Osteocyte (in vitro differentiated cells): ENCODE results near the gene GET4. TPM values are rescaled to one million over a fixed set of nuclear protein-coding genes. Genes with fewer than 3 reads are reported as not detected.

ENCODE experiments used
- DNase-seq: peaks from one replicate; pipeline ENCODE4 v3.0.0; 2021; ENCODE audit warnings: mixed read lengths; ENCODE audit not compliant: unreplicated experiment; ENCODE audit errors: extremely low spot score
- H3K27ac Mint-ChIP-seq: one replicate; pipeline ENCODE4 v1.8.0; 2021; ENCODE audit warnings: mild to moderate bottlenecking, mixed read lengths; ENCODE audit not compliant: unreplicated experiment
- H3K27me3 Mint-ChIP-seq: one replicate; pipeline ENCODE4 v1.8.0; 2021; ENCODE audit warnings: mixed read lengths; ENCODE audit not compliant: unreplicated experiment
- H3K36me3 Mint-ChIP-seq: one replicate; pipeline ENCODE4 v1.8.0; 2021; ENCODE audit warnings: mixed read lengths; ENCODE audit not compliant: unreplicated experiment
- H3K4me1 Mint-ChIP-seq: one replicate; pipeline ENCODE4 v1.8.0; 2021; ENCODE audit warnings: mixed read lengths; ENCODE audit not compliant: unreplicated experiment
- H3K4me3 Mint-ChIP-seq: one replicate; pipeline ENCODE4 v1.8.0; 2021; ENCODE audit warnings: mild to moderate bottlenecking, moderate library complexity, mixed read lengths; ENCODE audit not compliant: unreplicated experiment
- H3K9me3 Mint-ChIP-seq: one replicate; pipeline ENCODE4 v1.8.0; 2021; ENCODE audit warnings: mixed read lengths; ENCODE audit not compliant: unreplicated experiment
- CTCF ChIP-seq: fragments of 200-600 bp; sonication (generic); IDR thresholded peaks from 2 replicates; pipeline ENCODE4 v1.5.0; 2021; ENCODE audit warnings: antibody characterized with exemption, mild to moderate bottlenecking, moderate library complexity
- total RNA-seq: library from RNA; stranded (reverse); gene quantifications from 2 replicates; pipeline ENCODE4 v1.2.1, GENCODE V29; 2021

GET4 gene
- total RNA-seq, 1 donor from 2014 or later, result 33.7 TPM

GRCh38 chr7:863106-863505 is 13.2 kb upstream of the GET4 start:
- Mint-ChIP-seq H3K27ac (no peak overlapping the region), H3K27me3 (no peaks in the 10 kb centered on the region), H3K9me3 (no peaks in the 10 kb centered on the region), H3K4me3 (no peak overlapping the region), H3K4me1 (peaks cover 11% of the 10 kb centered on the region), H3K36me3 (peaks cover 68% of the 10 kb centered on the region)
- no peak for TF ChIP-seq CTCF
- no peak for DNase-seq

- TF ChIP-seq CTCF, result no peak
- Mint-ChIP-seq H3K4me3 (no peak overlapping the region), H3K36me3 (peaks cover 56% of the 10 kb centered on the region), H3K9me3 (no peaks in the 10 kb centered on the region), H3K4me1 (peaks cover 11% of the 10 kb centered on the region), H3K27ac (no peak overlapping the region), H3K27me3 (no peaks in the 10 kb centered on the region)
- DNase-seq, result no peak
These were observed 10.4 kb upstream of the GET4 start for GRCh38 chr7:865921-866320.

GRCh38 chr7:867001-867405 is 9.4 kb upstream of the GET4 start:
- Mint-ChIP-seq H3K9me3 (no peaks in the 10 kb centered on the region), H3K36me3 (peaks cover 51% of the 10 kb centered on the region), H3K4me1 (peaks cover 11% of the 10 kb centered on the region), H3K27me3 (no peaks in the 10 kb centered on the region), H3K27ac (peak overlapping the region; percentile 48), H3K4me3 (no peak overlapping the region)
- no peak for DNase-seq
- no peak for TF ChIP-seq CTCF

- H3K4me3 Mint-ChIP-seq, result no peak overlapping the region
- TF ChIP-seq CTCF, result no peak
- H3K9me3 Mint-ChIP-seq, result no peaks in the 10 kb centered on the region
- peak overlapping the region; percentile 48 for H3K27ac Mint-ChIP-seq
- peaks cover 11% of the 10 kb centered on the region for H3K4me1 Mint-ChIP-seq
- peaks cover 50% of the 10 kb centered on the region for H3K36me3 Mint-ChIP-seq
- no peak for DNase-seq
- no peaks in the 10 kb centered on the region for H3K27me3 Mint-ChIP-seq
These were observed 8.8 kb upstream of the GET4 start for GRCh38 chr7:867406-868188.

GRCh38 chr7:868189-868486 is 8.2 kb upstream of the GET4 start:
- no peak for DNase-seq
- peaks cover 53% of the 10 kb centered on the region for H3K36me3 Mint-ChIP-seq

More at GRCh38 chr7:868189-868486, 8.2 kb upstream of the GET4 start:
- Mint-ChIP-seq H3K4me1 (peaks cover 13% of the 10 kb centered on the region), H3K27me3 (no peaks in the 10 kb centered on the region), H3K4me3 (no peak overlapping the region), H3K27ac (no peak overlapping the region), H3K9me3 (no peaks in the 10 kb centered on the region)
- no peak for TF ChIP-seq CTCF
